ENCODE results near the gene ALK. TPM values are rescaled to one million over a fixed set of nuclear protein-coding genes. Genes with fewer than 3 reads are reported as not detected.

The ALK gene
- total RNA-seq, 1 donor from 2014 or later = 0.14 TPM

GRCh38 chr2:29864988-29865387 is 56.4 kb downstream of the ALK start:
- H3K4me3 ChIP-seq = no peak overlapping the region
- intact Hi-C loops (cut with micrococcal nuclease) = no loop called here
- TF ChIP-seq, protein P1, sequence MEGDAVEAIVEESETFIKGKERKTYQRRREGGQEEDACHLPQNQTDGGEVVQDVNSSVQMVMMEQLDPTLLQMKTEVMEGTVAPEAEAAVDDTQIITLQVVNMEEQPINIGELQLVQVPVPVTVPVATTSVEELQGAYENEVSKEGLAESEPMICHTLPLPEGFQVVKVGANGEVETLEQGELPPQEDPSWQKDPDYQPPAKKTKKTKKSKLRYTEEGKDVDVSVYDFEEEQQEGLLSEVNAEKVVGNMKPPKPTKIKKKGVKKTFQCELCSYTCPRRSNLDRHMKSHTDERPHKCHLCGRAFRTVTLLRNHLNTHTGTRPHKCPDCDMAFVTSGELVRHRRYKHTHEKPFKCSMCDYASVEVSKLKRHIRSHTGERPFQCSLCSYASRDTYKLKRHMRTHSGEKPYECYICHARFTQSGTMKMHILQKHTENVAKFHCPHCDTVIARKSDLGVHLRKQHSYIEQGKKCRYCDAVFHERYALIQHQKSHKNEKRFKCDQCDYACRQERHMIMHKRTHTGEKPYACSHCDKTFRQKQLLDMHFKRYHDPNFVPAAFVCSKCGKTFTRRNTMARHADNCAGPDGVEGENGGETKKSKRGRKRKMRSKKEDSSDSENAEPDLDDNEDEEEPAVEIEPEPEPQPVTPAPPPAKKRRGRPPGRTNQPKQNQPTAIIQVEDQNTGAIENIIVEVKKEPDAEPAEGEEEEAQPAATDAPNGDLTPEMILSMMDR (IDR thresholded peaks at IDR 0.05; ENCODE audit: borderline replicate concordance) = no peak

GRCh38 chr2:29855924-29856639 is 65.3 kb downstream of the ALK start:
- intact Hi-C loops (cut with micrococcal nuclease) = no loop called here
- no peak for DNase-seq
- TF ChIP-seq, protein P1 (IDR thresholded peaks at IDR 0.05; ENCODE audit: borderline replicate concordance) = no peak
- H3K9me3 ChIP-seq (replicated peaks) = peaks cover 10% of the 10 kb centered on the region
- H3K27ac ChIP-seq (replicated peaks) = no peak overlapping the region
- H3K4me3 ChIP-seq = no peak overlapping the region
- no peaks in the 10 kb centered on the region for H3K4me1 ChIP-seq
- no peaks in the 10 kb centered on the region for H3K36me3 ChIP-seq
- H3K27me3 ChIP-seq (ENCODE audit: low read depth) = peaks cover 68% of the 10 kb centered on the region

More at GRCh38 chr2:29864988-29865387, 56.4 kb downstream of the ALK start:
- Histone ChIP-seq H3K27ac (replicated peaks) (no peak overlapping the region), H3K27me3 (ENCODE audit: low read depth) (peaks cover 34% of the 10 kb centered on the region), H3K9me3 (replicated peaks) (no peaks in the 10 kb centered on the region), H3K4me1 (no peaks in the 10 kb centered on the region), H3K36me3 (no peaks in the 10 kb centered on the region)
- no peak for DNase-seq

- Histone ChIP-seq H3K27me3 (ENCODE audit: low read depth) (peaks cover 53% of the 10 kb centered on the region), H3K4me3 (no peak overlapping the region), H3K27ac (replicated peaks) (no peak overlapping the region), H3K4me1 (no peaks in the 10 kb centered on the region), H3K36me3 (no peaks in the 10 kb centered on the region), H3K9me3 (replicated peaks) (peaks cover 10% of the 10 kb centered on the region)
- no peak for DNase-seq
- intact Hi-C loops (cut with micrococcal nuclease) = no loop called here
- TF ChIP-seq, protein P1 (IDR thresholded peaks at IDR 0.05; ENCODE audit: borderline replicate concordance) = no peak
These were observed 70.6 kb downstream of the ALK start for GRCh38 chr2:29850794-29851193.

GRCh38 chr2:29848566-29849310 is 72.6 kb downstream of the ALK start:
- intact Hi-C loops (cut with micrococcal nuclease) = no loop called here
- Histone ChIP-seq H3K27ac (replicated peaks) (no peak overlapping the region), H3K4me3 (no peak overlapping the region), H3K36me3 (no peaks in the 10 kb centered on the region), H3K27me3 (ENCODE audit: low read depth) (peaks cover 60% of the 10 kb centered on the region), H3K9me3 (replicated peaks) (peaks cover 10% of the 10 kb centered on the region), H3K4me1 (no peaks in the 10 kb centered on the region)
- TF ChIP-seq, protein P1 (IDR thresholded peaks at IDR 0.05; ENCODE audit: borderline replicate concordance) = no peak
- DNase-seq = no peak

DNA sequence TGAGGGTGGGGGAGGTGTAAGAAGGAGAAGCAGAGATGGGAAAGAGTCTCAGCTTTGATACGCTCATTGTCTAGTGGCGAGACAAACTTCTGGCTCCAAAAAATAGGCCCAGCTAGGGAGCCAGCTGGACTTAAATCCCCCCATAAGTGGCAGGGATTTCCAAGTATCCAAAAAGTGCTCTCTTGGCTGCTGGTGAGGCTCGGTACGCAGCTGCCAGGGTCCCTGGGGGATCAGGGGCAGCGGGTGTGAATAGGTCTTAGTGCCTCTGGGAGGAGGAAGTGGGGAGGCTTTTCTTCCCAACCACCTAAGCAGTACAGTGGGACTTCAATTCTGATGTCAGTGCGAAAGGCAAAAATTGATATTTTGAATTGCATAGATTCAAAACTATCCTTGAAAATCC is 73.5 kb downstream of the ALK start:
- no peak for DNase-seq
- Histone ChIP-seq H3K27me3 (ENCODE audit: low read depth) (peaks cover 68% of the 10 kb centered on the region), H3K36me3 (no peaks in the 10 kb centered on the region), H3K4me3 (no peak overlapping the region), H3K4me1 (no peaks in the 10 kb centered on the region), H3K27ac (replicated peaks) (no peak overlapping the region), H3K9me3 (replicated peaks) (peaks cover 8% of the 10 kb centered on the region)
- intact Hi-C loops (cut with micrococcal nuclease) = no loop called here
- TF ChIP-seq, protein P1 (IDR thresholded peaks at IDR 0.05; ENCODE audit: borderline replicate concordance) = no peak

Measured in left ventricle myocardium inferior (tissue), 1 donor.